DMS 273 treated with DMSO at 0.1 percent for 48 hours (cell line): ENCODE results near the gene ZSCAN1.
"Not testable (repeated sequence)": the region's sequence is repeated elsewhere in the genome, so short reads cannot be mapped to it uniquely, and the experiment has no call there.

Experiments used
- DNase-seq: peaks from one replicate; lab custom pipeline; 2025; lab: John Stamatoyannopoulos, UW

The ZSCAN1 gene, protein sequence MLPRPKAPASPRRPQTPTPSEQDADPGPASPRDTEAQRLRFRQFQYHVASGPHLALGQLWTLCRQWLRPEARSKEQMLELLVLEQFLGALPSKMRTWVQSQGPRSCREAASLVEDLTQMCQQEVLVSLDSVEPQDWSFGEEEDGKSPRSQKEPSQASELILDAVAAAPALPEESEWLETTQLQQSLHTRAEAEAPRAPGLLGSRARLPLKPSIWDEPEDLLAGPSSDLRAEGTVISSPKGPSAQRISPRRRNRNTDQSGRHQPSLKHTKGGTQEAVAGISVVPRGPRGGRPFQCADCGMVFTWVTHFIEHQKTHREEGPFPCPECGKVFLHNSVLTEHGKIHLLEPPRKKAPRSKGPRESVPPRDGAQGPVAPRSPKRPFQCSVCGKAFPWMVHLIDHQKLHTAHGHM

DNA sequence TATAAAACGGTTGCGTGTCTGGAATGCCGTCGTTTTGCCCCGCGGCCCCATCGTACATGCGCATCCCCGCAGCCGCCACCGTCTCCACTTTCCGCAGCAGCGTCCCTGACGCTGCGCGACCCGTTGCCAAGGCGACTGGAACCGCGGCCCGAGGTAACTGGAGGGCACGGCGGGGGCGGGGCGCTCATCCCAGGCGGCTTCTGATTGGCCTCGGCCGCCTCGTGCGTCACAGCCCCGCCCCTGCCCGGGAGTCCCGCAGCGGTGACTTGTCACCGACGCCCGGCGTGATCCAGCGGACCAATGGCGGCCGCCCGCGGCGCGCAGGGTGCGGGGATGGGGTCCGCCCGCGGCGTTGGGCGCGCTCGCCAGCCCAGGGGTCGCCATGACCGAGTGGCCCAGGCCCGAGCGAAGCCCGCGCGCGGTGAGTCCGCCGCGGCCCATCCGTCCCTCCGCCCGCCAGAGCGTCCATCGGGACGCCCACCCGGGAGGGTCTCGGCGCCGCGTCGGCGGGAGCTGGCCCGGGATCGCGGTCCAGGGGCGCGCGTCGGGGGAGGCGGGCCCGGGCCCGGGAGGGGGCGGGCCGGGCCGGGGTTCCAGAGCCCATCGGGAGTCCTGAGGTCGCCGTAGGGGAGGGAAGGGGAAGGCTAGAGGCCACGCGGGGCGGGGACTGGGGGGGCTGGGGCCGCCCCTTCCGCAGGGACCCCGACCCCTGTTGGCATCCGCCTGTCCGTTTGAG lies at the start of gene ZSCAN1:
Gene ZSCAN1 (plus strand): TSS at position 285 of the 736 bp plus-strand sequence. CDS start 3,812 bp downstream, outside the sequence.
- DNase-seq: peak; percentile 73

DNA sequence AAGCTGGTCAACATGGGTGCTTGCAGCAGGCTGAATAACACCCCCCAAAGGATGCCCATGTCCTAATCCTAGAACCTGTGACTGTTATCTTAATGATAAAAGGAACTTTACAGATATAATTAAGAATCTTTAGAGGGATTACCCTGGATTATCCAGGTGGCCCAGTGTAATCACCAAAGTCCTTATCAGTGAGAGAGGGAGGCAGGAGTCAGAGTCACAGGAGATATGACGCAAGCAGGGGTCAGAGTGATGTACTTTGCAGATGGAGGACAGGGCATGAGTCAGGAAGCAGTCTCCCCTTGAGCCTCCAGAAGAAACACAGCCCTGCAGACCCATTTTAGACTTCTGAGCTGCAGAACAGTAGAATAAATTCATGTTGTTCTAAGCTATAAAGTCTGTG lies 41.0 kb upstream of the ZSCAN1 start:
- DNase-seq: no peak

DNA sequence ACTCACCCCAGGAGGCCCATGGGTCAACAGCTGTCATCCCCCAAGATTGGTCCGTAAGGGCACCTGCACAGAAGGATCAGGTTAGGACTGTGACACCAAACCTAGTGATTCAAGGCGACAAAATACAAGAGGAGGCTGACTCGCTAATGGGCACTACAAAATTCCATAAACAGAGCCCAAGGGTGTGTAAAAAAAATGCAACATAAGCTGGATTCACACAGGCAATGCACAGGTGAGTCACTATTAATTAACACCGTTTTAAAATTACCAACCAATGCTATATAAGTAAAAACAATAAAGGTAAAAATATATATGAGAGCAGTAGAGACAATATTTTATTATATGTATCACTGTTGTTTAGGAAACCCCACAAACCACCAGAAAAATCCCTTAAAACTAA lies 33.1 kb upstream of the ZSCAN1 start:
- no peak for DNase-seq

DNA sequence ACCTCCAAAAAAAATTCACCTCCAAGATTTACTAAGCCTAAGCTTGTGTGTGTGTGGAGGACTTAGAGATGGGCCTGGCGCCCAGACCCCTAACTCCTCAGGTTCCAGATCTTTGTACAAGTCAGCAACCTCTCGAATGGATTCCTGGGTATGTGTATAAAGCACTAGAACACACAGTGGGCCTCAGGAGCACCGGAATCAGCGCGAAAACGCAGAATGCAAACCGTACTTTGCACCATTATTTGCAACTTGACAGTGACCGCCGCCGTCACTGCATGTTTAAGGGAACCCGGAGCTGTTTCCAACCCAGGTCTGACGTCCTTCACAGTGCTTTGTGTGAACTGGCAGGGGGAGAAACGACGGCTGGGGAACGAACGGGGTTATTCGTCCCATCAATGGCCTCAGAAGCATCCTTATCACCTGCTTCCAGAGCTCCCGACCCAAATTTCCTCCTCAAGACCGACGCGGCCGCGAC lies 31.9 kb upstream of the ZSCAN1 start:
- DNase-seq: no peak

DNA sequence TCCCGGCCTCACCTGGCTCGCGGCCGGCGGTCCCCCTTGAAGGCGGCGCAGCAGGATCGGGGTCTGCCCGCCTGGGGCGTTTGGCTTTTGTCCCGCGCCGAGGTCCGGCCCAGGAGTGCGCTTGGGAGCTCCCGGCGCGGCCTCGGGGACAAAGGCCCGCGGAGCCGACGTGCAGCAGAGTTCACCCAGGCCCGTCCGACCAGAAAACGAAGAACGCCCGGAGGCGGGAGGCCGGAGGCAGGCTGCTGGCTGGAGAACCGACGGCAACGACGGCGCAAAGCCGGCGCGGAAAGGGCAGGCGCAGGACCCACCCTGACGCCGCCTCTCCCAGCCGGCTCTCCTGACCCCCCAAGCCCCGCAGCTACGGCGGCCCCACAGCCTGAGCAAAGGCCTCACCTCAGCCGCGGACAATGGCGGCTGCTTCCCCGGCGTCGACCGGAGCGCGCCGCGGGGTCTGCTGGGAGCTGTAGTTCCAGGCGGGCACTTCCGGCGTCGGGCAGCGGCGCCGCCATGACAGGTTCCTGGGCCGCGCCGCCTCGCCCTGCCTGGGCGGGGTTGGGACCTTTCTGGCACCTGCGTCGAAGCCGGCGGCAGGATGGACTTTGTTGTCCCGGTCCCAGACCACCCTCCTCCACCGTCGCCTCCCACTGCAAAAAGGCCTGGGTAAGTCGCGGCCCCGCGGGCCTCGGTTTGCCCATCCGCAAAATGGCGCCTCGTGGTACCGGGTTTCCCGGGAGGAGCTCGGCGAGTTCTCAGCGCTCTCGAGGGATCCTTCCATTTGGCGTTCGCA lies 31.2 kb upstream of the ZSCAN1 start, which contains the start of gene ZNF606:
Gene ZNF606 (minus strand): TSS at position 437 of the 790 bp plus-strand sequence. CDS start 1,501 bp downstream, outside the sequence.
- DNase-seq: peak; percentile 41

DNA sequence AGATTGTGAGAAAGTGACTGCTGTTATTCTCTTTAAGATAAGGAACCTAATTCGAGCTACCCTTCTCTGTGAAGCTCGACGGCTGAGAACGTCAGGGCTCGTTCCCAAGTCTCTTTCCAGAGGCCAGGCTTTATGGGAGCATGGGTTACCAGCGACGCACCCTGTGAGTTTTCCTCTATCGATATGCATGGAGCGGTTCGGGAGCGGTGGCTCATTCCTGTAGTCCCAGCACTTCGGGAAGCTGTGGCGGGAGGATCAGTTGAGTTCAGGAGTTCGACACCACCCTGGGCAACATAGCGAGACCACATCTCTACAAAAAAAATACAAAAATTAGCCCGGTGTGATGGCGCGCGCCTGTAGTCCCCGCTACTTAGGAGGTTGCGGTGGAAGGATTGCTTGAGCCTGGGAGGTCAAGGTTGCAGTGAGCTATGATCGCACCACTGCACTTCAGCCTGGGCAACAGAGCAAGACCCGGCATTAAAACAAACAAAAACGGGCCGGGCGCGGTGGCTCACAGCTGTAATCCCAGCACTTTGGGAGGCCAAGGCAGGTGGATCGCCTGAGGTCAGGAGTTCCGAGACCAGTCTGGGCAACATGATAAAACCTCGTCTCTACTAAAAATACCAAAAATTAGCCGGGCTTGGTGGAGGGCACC lies 30.5 kb upstream of the ZSCAN1 start:
- no peak for DNase-seq

DNA sequence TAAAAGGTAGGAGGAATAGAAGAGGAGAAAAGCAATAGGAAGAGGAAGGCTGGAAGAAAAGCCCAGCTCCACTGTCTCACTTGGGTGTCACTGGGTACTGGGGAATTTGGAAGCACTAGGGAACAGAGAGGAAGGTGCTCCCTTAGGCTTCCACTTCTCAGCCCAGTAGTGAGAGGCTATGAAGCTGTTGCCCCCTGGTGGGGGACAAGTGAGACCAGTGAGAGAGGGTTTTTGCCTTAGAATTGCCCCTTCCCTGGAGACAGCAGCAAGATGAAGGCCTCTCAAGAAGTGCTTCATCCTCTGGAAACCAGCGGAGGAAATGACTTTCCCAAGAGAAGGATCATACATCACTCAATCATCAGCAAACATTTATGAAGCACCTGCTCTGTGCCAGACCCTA lies 26.5 kb upstream of the ZSCAN1 start:
- DNase-seq: no peak

DNA sequence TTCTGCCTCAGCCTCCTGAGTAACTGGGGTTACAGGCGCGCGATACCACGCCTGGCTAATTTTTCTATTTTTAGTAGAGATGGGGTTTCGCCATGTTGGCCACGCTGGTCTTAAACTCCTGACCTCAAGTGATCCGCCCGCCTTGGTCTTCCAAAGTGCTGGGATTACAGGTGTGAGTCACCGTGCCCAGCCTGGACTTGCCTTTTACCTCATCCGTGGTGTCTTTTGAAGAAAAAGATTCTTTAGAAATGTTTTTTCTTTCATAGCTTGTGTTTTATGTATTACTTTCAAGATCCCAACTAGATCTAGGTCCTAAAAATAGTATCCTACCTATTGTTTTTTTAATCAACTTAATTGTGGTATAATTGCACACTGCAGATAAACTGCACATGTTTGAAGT lies 24.9 kb upstream of the ZSCAN1 start:
- DNase-seq: not testable (repeated sequence)

DNA sequence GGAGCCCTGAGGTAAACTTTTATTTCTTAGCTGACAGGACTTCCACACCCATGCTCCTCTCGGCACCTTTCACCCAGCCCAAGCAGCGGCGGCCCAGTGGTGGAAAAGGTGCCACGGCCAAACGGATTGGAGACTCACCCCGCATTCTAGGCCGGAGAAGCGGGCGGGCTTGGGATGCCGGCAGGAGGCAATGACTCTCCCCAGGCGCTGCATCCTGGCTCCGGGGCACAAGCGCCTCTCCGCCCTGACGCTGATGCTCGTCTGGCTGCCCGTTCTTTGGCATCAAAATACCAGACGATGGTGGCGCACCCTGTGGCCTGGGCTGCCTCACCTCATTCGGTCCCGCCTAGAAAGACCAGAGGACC lies 24.5 kb upstream of the ZSCAN1 start:
- DNase-seq: no peak

DNA sequence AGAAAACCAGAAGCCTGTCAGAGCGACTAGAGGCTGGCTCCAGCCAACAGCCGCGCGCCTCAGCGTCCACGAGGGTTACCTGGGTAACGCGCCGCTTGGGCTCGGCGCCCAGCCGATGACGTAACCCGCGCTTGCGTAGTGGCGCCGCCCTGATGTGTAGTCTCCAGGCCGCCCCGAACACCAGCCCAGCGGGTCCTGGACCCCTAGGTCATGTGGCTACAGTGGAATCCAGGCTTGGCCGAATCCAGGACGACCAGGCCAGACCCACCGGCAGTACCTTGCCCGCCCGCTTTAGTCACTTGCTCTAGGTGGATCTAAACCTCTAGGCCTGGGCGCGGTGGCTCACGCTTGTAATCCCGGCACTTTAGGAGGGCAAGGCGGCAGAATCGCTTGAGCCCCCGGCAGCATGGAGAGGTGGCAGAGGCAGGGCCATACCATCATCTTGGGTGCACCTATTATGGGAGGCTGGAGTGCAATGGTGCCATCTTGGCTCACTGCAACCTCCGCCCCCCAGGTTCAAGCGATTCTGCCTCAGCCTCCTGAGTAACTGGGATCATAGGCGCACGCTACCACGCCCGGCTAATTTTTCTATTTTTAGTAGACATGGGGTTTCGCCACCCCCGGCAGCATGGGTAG lies 24.0 kb upstream of the ZSCAN1 start:
- peak; percentile 54 for DNase-seq

DNA sequence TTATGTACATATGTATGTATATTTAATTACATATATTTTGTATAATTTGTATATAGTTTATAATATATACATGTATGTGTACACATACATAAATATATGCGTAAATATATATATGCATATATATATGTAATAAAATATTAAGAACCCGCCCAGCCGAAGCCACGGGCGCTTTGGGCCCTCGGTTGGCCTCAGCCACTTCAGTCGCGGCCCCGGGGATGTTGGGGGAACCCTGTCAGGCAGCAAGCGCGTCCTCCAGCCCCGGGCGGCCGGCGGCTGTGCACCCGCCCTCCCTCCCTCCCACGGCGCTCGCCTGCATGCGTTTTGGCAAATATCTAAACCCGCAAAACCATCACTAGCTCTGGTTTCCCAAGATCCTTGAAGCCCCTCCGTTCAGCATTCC lies 23.3 kb upstream of the ZSCAN1 start:
- no peak for DNase-seq

DNA sequence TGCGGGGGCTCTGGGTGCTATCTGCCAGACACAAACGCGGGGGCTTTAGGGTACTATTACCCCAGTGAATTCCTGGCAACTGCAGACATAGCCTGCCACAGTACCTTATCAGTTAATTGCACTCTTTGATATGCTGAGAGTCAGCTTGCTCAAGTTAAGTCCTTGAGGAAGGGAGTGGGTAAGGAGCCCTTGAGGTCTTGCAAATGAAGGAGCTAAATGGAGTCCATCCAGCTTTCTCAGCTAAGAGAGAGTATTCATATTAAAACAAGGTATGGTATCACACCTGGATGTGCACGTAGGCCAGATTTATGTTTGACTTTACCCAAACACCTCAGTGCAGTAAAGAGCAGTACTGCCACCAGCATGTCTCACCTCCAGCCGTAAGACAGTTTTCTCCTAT lies 19.7 kb upstream of the ZSCAN1 start:
- DNase-seq: no peak

DNA sequence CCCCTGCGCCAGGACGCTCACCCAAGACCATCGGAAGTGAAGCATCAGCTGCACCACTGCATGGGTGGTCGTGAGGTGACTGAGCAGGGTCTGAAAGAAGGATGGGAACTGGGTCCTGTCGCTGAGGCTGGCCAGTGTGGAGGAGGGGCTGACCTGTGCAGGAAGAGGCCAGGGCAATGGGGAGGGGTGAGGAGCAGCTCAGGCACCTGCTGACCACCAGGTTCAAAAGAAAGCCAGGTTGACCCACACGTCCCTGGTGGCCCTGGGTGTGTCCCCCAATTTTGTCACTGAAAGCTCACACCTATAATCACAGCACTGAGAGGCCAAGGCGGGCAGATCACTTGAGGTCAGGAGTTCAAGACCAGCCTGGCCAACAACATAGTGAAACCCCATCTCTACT lies 13.7 kb upstream of the ZSCAN1 start:
- no peak for DNase-seq

DNA sequence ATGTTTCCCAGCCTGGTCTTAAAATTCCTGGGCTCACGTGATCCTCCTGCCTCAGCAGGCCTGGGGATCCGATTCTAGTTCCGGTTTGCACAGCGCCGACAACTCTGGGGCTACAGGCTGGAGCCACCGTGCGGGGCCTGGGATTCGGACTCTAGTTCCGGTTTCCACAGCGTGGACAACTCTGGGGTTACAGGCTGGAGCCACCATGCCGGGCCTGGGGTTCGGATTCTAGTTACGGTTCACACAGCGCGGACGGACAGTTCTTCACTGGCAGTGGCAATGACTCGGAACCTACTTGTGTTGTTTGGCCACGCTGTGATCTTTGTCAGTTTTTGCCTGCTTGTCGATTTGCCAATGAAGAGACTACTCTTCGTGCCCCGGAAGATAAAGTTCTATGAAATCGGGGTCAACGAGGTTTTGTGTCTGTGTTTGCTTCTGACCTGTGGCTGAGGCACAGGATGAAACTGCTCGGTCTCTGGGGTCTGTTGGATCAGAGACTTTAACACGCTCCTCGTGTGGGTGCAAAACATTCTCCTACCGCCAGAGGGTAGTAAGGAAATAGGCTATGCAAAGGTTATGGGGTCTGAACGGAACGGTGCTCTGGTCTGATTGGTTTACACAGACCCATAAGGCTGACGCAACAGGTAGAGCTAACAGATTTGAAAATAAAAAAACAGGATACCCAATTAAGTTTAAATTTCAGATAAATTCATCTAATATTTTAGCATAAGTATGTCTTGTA lies 12.1 kb upstream of the ZSCAN1 start:
- peak; percentile 20 for DNase-seq

DNA sequence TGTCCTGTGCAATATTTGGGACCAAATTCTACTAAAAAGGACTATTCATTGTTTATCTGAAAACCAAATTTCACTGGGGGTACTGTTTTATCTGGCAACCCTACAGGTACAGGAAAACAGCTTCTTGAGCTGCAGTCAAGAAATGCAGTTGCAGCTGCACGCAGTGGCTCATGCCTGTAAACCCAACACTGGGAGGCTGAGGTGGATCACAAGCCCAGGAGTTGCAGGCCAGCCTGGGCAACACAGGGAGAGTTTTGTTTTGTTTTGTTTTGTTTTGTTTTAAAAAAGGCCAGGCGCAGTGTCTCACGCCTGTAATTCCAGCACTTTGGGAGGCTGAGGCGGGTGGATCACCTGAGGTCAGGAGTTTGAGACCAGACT lies 11.6 kb upstream of the ZSCAN1 start:
- no peak for DNase-seq

DNA sequence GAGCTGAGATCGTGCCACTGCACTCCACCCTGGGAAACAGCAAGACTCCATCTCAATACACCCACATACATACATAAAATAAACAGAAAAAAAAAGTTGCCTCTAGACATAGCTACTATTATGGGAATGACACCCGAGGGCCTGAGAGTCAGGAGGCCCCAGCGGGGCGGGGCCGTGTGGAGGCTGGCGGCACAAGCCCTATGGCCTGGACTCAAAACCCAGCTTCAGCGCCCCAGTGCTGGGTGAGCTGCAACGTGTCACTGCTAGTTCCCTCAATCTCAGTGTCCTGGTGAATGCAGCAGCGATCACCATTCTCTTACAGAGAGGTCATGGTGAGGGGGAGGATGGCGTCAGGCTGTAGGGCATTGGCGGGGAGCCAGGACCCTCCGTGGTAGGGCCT lies 9.2 kb upstream of the ZSCAN1 start:
- DNase-seq: no peak

DNA sequence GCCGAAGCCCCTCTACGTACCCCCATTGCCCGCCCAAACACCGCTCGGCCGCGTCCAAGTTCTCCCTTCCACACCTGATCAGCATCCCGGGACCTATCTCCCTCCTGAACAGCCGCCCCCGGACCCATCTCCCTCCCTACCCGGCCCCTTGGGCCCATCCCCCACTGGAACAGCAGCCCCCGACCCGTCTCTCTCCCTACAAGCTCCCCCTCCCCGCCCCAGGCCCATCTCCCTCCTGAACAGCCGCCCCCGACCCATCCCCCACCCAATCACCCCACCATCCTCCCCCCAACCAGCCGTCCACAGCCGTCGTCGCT lies 610 bp downstream of the ZSCAN1 start:
- DNase-seq: no peak

DNA sequence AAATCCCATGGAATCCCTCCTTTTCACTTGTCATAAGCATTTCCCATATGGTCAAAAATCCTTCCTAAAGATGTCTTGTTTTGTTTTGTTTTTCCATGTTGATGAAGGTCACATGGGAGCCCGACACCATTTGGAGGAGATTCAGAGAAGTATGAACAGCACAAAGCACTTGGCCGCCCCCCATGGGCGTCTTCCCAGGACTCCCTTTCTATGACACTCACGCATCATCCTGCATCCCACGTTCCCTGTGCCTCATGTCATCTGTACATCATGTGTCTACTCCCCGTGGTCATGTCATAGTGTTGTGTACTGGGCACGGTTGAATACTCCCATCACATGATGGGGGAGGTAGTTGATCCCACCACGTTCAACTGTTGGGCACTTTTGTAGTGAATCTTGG lies 2.0 kb downstream of the ZSCAN1 start:
- no peak for DNase-seq

DNA sequence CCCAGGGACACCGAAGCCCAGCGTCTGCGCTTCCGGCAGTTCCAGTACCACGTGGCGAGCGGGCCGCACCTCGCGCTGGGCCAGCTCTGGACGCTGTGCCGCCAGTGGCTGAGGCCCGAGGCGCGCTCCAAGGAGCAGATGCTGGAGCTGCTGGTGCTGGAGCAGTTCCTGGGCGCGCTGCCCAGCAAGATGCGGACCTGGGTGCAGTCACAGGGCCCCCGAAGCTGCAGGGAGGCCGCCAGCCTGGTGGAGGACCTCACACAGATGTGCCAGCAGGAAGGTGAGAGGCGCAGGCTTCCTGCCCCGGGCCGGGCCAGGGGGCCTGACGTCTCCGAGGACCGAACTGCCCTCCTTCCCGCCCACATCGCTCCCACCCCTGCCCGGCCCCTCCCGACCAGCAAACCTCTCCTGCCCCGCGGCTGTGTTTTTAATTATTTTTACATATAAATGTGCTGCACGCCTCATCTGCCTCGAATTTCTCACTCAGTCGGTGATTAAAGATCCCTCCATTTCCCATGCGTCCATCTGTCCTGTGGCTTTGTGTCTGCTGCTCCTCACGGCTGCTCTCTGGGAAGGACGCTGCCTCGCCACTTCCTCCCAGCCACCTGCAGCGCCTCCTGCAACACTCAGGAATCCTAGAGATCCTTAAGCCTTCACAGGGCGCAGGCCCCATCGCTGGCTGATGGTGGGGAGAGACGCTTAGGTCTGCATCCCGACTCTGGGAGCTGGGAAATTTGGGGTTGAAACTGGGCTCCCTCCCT lies 4.3 kb downstream of the ZSCAN1 start:
- peak; percentile 20 for DNase-seq

DNA sequence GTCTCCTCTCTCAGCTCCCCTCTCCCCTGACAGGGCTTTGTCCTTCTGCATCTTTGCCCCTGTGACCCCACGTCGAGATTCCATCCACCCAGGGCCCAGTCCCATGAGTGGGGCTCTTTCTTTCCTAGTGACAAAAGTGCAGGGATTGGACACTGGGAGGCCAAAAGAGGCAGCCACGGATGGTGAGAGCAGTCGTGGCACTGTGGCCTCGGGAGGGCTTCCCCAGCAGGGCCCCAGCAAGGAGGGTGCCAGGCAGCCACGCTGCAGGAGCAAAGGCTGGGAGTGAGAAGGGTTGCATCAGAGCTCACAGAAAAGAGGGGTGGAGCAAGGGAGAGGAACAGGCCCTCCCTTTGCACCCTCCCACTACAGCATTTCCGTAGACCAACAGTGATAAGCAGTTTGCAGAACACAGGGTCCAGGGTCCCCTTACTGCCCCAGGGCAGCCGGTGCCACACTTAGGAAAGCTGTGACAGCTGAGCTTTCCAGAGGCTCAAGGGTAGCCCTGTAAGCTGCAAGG lies 4.9 kb downstream of the ZSCAN1 start:
- DNase-seq: no peak
